HG02840 (cell line): ENCODE data around the gene ARID4A.
A peak's percentile ranks its signal among the peaks of the same experiment; 100 is the strongest.
"Not testable (repeated sequence)": the region's sequence is repeated elsewhere in the genome, so short reads cannot be mapped to it uniquely, and the experiment has no call there.

Source experiments
- ATAC-seq: cut with Tn5 transposase; IDR thresholded peaks from one replicate; pipeline ENCODE4 v1.9.1; 2021; ENCODE audit warnings: mild to moderate bottlenecking, moderate library complexity, moderate number of reproducible peaks; ENCODE audit not compliant: unreplicated experiment, low FRiP score

ARID4A gene

GRCh38 chr14:58288106-58288792 is 10.1 kb upstream of the ARID4A start:
- ATAC-seq: no peak

GRCh38 chr14:58291646-58292045 is 6.7 kb upstream of the ARID4A start:
- ATAC-seq: no peak

- no peak for ATAC-seq
Observed at GRCh38 chr14:58292187-58292586, 6.2 kb upstream of the ARID4A start.

GRCh38 chr14:58294201-58294600 is 4.2 kb upstream of the ARID4A start:
- ATAC-seq: no peak

- no peak for ATAC-seq
Observed at GRCh38 chr14:58296726-58297125, 1.6 kb upstream of the ARID4A start.

GRCh38 chr14:58297412-58297761 is 968 bp upstream of the ARID4A start:
- ATAC-seq: no peak

- peak; percentile 87 for ATAC-seq
Observed at GRCh38 chr14:58297762-58298476, 436 bp upstream of the ARID4A start.

GRCh38 chr14:58299401-58300330 is 1.3 kb downstream of the ARID4A start:
- ATAC-seq: no peak

- no peak for ATAC-seq
Observed at GRCh38 chr14:58301416-58301815, 3.1 kb downstream of the ARID4A start.

- no peak for ATAC-seq
Observed at GRCh38 chr14:58305730-58306129, 7.4 kb downstream of the ARID4A start.

- no peak for ATAC-seq
Observed at GRCh38 chr14:58307597-58308316, 9.4 kb downstream of the ARID4A start.

- no peak for ATAC-seq
Observed at GRCh38 chr14:58309086-58309485, 10.7 kb downstream of the ARID4A start.

- no peak for ATAC-seq
Observed at GRCh38 chr14:58313699-58314098, 15.3 kb downstream of the ARID4A start.

GRCh38 chr14:58315606-58316005 is 17.3 kb downstream of the ARID4A start:
- no peak for ATAC-seq

- ATAC-seq: no peak
Observed at GRCh38 chr14:58327019-58327418, 28.7 kb downstream of the ARID4A start.

GRCh38 chr14:58331111-58331510 is 32.8 kb downstream of the ARID4A start:
- ATAC-seq: peak; percentile 85

GRCh38 chr14:58332561-58332960 is 34.2 kb downstream of the ARID4A start:
- no peak for ATAC-seq

- ATAC-seq: not testable (repeated sequence)
Observed at GRCh38 chr14:58339666-58340065, 41.3 kb downstream of the ARID4A start.

GRCh38 chr14:58341152-58341748 is 42.9 kb downstream of the ARID4A start:
- ATAC-seq: no peak

- not testable (repeated sequence) for ATAC-seq
Observed at GRCh38 chr14:58343535-58343934, 45.2 kb downstream of the ARID4A start.
